NB4 (cell line): ENCODE results near the gene EPHA6.

ENCODE experiments used
- DNase-seq: peaks from one replicate; pipeline ENCODE4 v3.0.0; 2010; ENCODE audit warnings: low read depth
- H3K4me3 ChIP-seq: one replicate; pipeline ENCODE4 v1.5.1; 2011; ENCODE audit warnings: mild to moderate bottlenecking, low read depth, low read length, moderate library complexity
- MYC ChIP-seq: IDR thresholded peaks from 2 replicates; pipeline ENCODE4 v1.6.1; 2011; ENCODE audit warnings: low read depth, low read length
- POLR2A ChIP-seq: IDR thresholded peaks from 2 replicates; pipeline ENCODE4 v1.6.1; 2011; ENCODE audit warnings: mild to moderate bottlenecking; ENCODE audit not compliant: insufficient read length; ENCODE audit errors: extremely low read depth
- TF ChIP-seq, protein P1 (sequence below): IDR thresholded peaks from one replicate; pipeline ENCODE4 v1.5.1; 2012; ENCODE audit warnings: low read depth, low read length
- TF ChIP-seq, protein P2 (sequence below): IDR thresholded peaks from 2 replicates; pipeline ENCODE4 v1.6.1; 2011; ENCODE audit warnings: low read depth, low read length

EPHA6 gene

DNA sequence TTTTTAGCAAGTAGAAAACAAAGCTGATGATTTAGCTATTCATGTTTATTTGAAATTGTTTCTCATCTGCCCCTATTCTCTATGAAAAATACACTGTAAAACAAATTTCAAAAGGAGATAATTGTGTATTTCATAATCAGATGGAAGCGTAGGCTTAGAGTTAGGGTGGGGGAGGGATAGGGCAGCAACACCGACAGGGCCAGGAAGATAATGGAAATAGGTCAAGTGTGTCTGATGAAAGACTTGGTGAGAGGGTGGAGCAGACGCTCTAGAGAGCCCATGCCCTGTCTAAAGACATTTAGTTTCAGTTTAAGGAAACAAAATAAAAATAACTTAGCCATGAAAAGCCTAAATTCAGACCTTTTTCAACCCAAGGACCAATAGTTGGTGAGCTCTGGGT, 898.5 kb downstream of the EPHA6 start:
- TF ChIP-seq POLR2A = no peak
- TF ChIP-seq, protein P1, sequence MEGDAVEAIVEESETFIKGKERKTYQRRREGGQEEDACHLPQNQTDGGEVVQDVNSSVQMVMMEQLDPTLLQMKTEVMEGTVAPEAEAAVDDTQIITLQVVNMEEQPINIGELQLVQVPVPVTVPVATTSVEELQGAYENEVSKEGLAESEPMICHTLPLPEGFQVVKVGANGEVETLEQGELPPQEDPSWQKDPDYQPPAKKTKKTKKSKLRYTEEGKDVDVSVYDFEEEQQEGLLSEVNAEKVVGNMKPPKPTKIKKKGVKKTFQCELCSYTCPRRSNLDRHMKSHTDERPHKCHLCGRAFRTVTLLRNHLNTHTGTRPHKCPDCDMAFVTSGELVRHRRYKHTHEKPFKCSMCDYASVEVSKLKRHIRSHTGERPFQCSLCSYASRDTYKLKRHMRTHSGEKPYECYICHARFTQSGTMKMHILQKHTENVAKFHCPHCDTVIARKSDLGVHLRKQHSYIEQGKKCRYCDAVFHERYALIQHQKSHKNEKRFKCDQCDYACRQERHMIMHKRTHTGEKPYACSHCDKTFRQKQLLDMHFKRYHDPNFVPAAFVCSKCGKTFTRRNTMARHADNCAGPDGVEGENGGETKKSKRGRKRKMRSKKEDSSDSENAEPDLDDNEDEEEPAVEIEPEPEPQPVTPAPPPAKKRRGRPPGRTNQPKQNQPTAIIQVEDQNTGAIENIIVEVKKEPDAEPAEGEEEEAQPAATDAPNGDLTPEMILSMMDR = no peak
- TF ChIP-seq MYC = no peak
- TF ChIP-seq, protein P2, sequence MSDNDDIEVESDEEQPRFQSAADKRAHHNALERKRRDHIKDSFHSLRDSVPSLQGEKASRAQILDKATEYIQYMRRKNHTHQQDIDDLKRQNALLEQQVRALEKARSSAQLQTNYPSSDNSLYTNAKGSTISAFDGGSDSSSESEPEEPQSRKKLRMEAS = no peak
- H3K4me3 ChIP-seq = no peak overlapping the region
- no peak for DNase-seq

DNA sequence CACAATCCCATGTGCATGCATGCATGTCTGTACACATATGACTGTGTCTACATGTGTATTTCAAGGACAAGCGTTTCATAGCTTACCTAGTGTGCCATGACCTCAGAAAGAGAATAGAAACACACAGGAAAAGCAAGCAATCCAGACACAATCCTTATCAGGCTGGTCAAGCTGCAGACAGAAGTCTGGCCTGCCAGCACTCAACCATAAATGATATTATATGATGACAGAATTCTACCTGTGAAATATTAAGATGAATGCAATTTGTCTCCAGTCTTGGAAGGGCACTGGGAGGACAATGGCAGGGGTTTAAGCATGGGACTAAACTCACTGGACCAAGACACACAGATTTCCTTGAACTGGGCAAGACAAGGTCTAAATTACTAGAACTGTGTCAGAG, 899.2 kb downstream of the EPHA6 start:
- DNase-seq = no peak
- H3K4me3 ChIP-seq = no peak overlapping the region
- TF ChIP-seq, protein P2 = no peak
- TF ChIP-seq POLR2A (no peak), MYC (no peak)
- TF ChIP-seq, protein P1 = no peak

DNA sequence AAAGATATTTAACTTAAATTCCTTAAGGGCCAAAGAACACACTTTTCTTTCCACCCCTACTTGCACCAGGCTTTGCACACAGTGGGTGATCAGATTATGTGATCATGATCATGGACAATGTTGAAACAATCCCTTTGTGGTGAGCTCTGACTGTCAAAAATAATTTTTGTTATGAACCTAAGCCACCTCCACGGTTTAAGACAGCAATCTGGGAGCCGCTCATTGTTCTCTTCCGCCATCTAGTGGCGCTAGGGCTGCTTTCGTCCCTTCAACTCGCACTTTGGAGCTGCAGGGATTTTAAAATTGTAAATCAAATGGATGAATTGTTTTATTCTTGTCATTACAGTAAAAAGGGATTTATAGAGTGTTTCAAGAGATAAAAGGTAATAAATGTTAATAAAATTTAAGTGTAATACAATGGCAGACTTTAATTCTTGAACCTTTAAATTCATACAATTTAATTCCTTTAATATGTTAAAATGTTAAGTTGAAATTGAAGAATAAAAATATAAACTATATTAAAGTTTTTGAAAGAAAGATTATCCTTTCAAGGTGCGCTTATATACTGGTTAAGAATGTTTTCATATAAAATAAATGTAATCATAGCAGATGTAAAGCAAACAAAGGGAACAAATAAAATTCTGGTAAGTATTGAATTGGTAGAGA, 904.9 kb downstream of the EPHA6 start:
- TF ChIP-seq MYC = no peak
- TF ChIP-seq, protein P2 = no peak
- TF ChIP-seq, protein P1 = peak; percentile 88
- DNase-seq = peak; percentile 70
- no peak overlapping the region for H3K4me3 ChIP-seq

DNA sequence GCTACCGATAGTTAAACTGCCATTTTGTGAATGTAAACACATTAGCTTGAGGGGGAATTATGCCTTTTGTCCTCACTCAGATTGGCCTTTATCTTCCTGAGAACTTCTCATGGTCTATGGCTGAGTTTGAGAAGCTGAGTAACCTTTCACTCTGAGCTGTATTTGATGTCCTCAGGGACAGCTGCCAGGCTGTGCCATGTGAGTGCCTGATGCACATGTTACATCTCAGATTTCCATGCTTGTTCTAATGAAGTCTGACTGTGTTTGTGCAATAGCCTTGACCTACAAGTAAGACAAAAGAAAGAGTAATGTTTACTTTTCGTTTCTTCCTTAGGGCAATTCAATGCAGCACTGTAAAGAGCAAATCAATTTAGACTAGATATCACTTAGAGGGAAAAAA, 906.0 kb downstream of the EPHA6 start:
- DNase-seq = no peak
- no peak overlapping the region for H3K4me3 ChIP-seq
- TF ChIP-seq, protein P1 = no peak
- TF ChIP-seq, protein P2 = no peak
- no peak for TF ChIP-seq MYC
- TF ChIP-seq POLR2A = no peak

DNA sequence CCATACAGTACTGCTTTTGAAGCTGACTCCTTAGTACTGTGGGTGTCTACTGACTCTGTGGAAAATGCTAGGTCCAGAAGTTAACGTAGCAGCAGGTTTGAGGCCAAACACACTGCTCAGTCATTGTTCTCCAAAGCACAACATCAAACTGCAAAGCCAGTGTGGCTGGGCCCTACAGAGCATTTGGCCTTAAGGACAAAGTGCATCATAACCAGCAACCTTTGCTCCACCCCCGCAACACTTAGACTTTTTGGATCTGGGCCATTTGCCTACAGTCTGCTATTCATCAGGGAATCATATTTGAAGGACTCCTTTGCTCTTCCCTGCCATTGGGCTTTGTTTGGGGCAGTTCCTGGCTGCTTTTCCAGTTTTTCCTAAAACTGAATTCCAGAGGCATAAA, 907.1 kb downstream of the EPHA6 start:
- TF ChIP-seq, protein P2 = no peak
- TF ChIP-seq, protein P1 = no peak
- no peak for TF ChIP-seq MYC
- TF ChIP-seq POLR2A = no peak
- DNase-seq = no peak

DNA sequence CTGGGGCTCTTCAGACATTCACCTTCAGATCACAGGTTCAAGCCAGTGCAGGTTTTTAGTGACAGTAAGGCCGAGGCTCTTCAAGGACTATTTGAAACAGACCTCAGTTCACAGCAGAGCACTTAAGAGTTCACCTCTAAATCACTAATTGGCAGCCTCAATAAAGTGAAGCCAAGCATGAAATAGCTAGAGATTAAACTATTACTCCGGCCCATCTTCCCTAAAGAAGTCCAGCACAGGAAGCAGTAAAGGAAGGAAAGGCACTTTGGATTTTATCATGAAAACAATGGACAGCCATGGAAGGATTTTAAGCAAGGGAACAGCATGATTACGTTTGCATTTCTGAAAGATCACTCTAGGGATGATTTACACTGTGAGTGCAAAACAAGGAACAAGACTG, 922.5 kb downstream of the EPHA6 start:
- DNase-seq = no peak
- H3K4me3 ChIP-seq = no peak overlapping the region
- TF ChIP-seq, protein P2 = no peak
- no peak for TF ChIP-seq MYC
- TF ChIP-seq POLR2A = no peak
- TF ChIP-seq, protein P1 = no peak

More for the DNA sequence above, 907.1 kb downstream of the EPHA6 start:
- H3K4me3 ChIP-seq = no peak overlapping the region
